ENCODE results near the gene MSTO1.

MSTO1 gene

DNA sequence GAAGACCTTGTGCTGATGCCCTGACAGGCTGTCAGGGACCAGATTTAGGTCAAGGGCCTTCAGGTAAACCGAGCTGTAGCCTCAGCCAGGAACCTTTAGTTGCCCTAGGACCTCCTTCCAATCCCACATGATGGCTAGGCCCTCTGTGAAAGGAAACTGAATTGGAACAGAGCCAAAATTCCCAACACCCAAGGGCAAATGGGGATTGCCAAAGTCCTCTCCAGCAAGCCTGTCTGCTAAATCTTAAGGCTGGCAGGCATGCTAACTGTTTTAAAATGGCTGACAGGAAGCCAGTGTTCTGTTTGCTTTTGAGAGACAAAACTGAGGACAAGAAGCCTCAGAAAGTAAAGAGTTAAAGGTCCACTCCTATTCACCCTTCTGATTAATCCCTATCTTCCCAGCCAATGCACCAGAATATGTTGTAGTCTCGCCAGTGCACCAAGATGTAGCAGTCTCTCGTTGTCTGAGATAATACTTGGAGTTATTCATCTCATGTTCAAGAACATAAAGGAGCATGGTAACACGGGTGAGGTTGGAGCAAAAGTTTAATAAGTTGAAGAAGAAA lies 35.1 kb downstream of the MSTO1 start:
- no peaks in the 10 kb centered on the region for H3K27me3 ChIP-seq (replicated peaks; ENCODE audit: insufficient read depth, low read length)
- H3K9me3 ChIP-seq (replicated peaks; ENCODE audit: insufficient read depth, low read length), result no peaks in the 10 kb centered on the region
- no peak for TF ChIP-seq EZH2phosphoT487 (IDR thresholded peaks at IDR 0.05; ENCODE audit: low read length)
- TF ChIP-seq, protein P1, sequence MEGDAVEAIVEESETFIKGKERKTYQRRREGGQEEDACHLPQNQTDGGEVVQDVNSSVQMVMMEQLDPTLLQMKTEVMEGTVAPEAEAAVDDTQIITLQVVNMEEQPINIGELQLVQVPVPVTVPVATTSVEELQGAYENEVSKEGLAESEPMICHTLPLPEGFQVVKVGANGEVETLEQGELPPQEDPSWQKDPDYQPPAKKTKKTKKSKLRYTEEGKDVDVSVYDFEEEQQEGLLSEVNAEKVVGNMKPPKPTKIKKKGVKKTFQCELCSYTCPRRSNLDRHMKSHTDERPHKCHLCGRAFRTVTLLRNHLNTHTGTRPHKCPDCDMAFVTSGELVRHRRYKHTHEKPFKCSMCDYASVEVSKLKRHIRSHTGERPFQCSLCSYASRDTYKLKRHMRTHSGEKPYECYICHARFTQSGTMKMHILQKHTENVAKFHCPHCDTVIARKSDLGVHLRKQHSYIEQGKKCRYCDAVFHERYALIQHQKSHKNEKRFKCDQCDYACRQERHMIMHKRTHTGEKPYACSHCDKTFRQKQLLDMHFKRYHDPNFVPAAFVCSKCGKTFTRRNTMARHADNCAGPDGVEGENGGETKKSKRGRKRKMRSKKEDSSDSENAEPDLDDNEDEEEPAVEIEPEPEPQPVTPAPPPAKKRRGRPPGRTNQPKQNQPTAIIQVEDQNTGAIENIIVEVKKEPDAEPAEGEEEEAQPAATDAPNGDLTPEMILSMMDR (IDR thresholded peaks at IDR 0.05; ENCODE audit: low read length), result no peak
- no peak for TF ChIP-seq EZH2 (optimal IDR thresholded peaks at IDR 0.05; ENCODE audit: low read depth, low read length)
- H3F3A ChIP-seq (ENCODE audit: insufficient read depth, low read length), result no peaks in the 10 kb centered on the region
- no peaks in the 10 kb centered on the region for H3K9me2 ChIP-seq (replicated peaks; ENCODE audit: insufficient read depth, low read length)
- no peak for DNase-seq
- H3K4me1 ChIP-seq (ENCODE audit: low read length), result no peaks in the 10 kb centered on the region
- no peak overlapping the region for H2AFZ ChIP-seq (ENCODE audit: low read length)
- H3K27ac ChIP-seq (ENCODE audit: low read length), result no peak overlapping the region
- no peaks in the 10 kb centered on the region for H3K36me3 ChIP-seq (replicated peaks; ENCODE audit: insufficient read depth, low read length)
- no peaks in the 10 kb centered on the region for H4K20me1 ChIP-seq (ENCODE audit: insufficient read depth, low read length)
- H3K4me3 ChIP-seq (ENCODE audit: low read length), result no peak overlapping the region
- H3K4me2 ChIP-seq (ENCODE audit: low read depth, low read length), result no peak overlapping the region
- no peak overlapping the region for H3K9ac ChIP-seq (ENCODE audit: low read length)
- no peaks in the 10 kb centered on the region for H3K79me2 ChIP-seq (ENCODE audit: low read length)

DNA sequence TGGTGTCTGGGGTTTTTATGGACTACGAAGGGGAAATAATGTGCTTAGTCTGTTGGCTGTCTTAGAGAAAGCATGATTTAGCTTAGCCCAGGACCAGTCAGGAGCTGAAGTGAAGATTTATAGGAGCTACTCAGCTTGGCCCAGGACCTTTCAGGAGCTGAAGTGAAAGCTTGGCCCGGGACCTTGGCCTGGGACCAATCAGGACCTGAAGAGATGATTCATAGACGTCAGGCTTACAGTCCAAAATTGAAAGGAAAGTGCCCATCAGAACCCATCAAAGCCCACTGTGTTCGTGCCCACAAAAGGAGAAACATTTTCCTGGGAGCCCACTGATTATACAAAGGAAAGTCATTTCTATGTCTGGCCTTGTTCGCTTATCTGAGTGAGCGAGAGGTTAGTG lies 35.6 kb downstream of the MSTO1 start:
- H3K27ac ChIP-seq (ENCODE audit: low read length), result no peak overlapping the region

DNA sequence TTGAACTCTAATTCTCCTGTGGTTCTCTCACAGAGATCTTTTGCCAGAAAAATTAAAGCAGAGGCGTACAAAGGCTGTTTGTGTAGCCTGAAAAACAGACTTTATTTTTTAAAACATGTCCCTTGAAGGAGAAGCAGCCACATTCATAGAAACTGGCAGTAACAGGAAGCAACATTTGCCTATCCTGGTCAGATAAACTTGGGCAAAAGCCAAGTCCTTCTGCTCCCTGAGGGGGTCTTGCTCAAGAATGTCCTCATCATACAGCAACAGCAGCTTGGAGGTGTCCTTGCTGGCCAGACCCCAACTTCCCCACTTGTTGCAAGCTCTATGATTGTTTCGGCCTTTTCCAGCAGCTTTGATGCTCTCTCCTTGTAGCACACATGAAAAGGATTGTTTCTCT lies 36.3 kb downstream of the MSTO1 start:
- Histone ChIP-seq H3K4me2 (ENCODE audit: low read depth, low read length) (no peak overlapping the region), H3K79me2 (ENCODE audit: low read length) (no peaks in the 10 kb centered on the region), H3K9me2 (replicated peaks; ENCODE audit: insufficient read depth, low read length) (no peaks in the 10 kb centered on the region), H3F3A (ENCODE audit: insufficient read depth, low read length) (no peaks in the 10 kb centered on the region), H3K4me1 (ENCODE audit: low read length) (no peaks in the 10 kb centered on the region), H2AFZ (ENCODE audit: low read length) (no peak overlapping the region), H3K9ac (ENCODE audit: low read length) (no peak overlapping the region), H3K27ac (ENCODE audit: low read length) (no peak overlapping the region), H3K27me3 (replicated peaks; ENCODE audit: insufficient read depth, low read length) (no peaks in the 10 kb centered on the region), H3K9me3 (replicated peaks; ENCODE audit: insufficient read depth, low read length) (no peaks in the 10 kb centered on the region), H3K36me3 (replicated peaks; ENCODE audit: insufficient read depth, low read length) (no peaks in the 10 kb centered on the region), H4K20me1 (ENCODE audit: insufficient read depth, low read length) (no peaks in the 10 kb centered on the region), H3K4me3 (ENCODE audit: low read length) (no peak overlapping the region)
- DNase-seq, result no peak
- no peak for TF ChIP-seq EZH2 (optimal IDR thresholded peaks at IDR 0.05; ENCODE audit: low read depth, low read length)
- TF ChIP-seq, protein P1 (IDR thresholded peaks at IDR 0.05; ENCODE audit: low read length), result no peak
- TF ChIP-seq EZH2phosphoT487 (IDR thresholded peaks at IDR 0.05; ENCODE audit: low read length), result no peak

More for the DNA sequence above, 35.6 kb downstream of the MSTO1 start:
- no peaks in the 10 kb centered on the region for H4K20me1 ChIP-seq (ENCODE audit: insufficient read depth, low read length)
- no peaks in the 10 kb centered on the region for H3K4me1 ChIP-seq (ENCODE audit: low read length)
- no peak overlapping the region for H2AFZ ChIP-seq (ENCODE audit: low read length)
- H3K9me2 ChIP-seq (replicated peaks; ENCODE audit: insufficient read depth, low read length), result no peaks in the 10 kb centered on the region
- TF ChIP-seq EZH2 (optimal IDR thresholded peaks at IDR 0.05; ENCODE audit: low read depth, low read length) (no peak), EZH2phosphoT487 (IDR thresholded peaks at IDR 0.05; ENCODE audit: low read length) (no peak)
- TF ChIP-seq, protein P1 (IDR thresholded peaks at IDR 0.05; ENCODE audit: low read length), result no peak
- H3K27me3 ChIP-seq (replicated peaks; ENCODE audit: insufficient read depth, low read length), result no peaks in the 10 kb centered on the region
- DNase-seq, result no peak
- no peak overlapping the region for H3K9ac ChIP-seq (ENCODE audit: low read length)
- H3K36me3 ChIP-seq (replicated peaks; ENCODE audit: insufficient read depth, low read length), result no peaks in the 10 kb centered on the region
- H3K79me2 ChIP-seq (ENCODE audit: low read length), result no peaks in the 10 kb centered on the region
- no peak overlapping the region for H3K4me3 ChIP-seq (ENCODE audit: low read length)
- H3F3A ChIP-seq (ENCODE audit: insufficient read depth, low read length), result no peaks in the 10 kb centered on the region
- H3K4me2 ChIP-seq (ENCODE audit: low read depth, low read length), result no peak overlapping the region
- no peaks in the 10 kb centered on the region for H3K9me3 ChIP-seq (replicated peaks; ENCODE audit: insufficient read depth, low read length)
